Esophagus squamous epithelium (tissue), 5 donors: ENCODE data around the gene TAF4B. TPM values are rescaled to one million over a fixed set of nuclear protein-coding genes. Genes with fewer than 3 reads are reported as not detected.

Experiments
- DNase-seq: peaks from one replicate; lab custom pipeline; 2025; lab: John Stamatoyannopoulos, UW
- H3K27ac ChIP-seq, 4 donors: fragments of 200-600 bp; sonication (generic); one replicate each; pipeline ENCODE4 v1.5.1; 2016 to 2019; ENCODE audit warnings: mild to moderate bottlenecking in 1 of 4
- H3K27me3 ChIP-seq, 4 donors: fragments of 200-600 bp; sonication (generic); 1 replicate in 3 of 4; 2 replicates in 1 of 4; pipeline versions ENCODE4 v1.5.1 to v1.6.0; 2017 to 2021; ENCODE audit warnings: antibody characterized with exemption in 1 of 4
- H3K36me3 ChIP-seq, 3 donors: fragments of 200-600 bp; sonication (generic); one replicate each; pipeline ENCODE4 v1.5.1; 2016 to 2019
- H3K4me1 ChIP-seq, 3 donors: fragments of 200-600 bp; sonication (generic); one replicate each; pipeline ENCODE4 v1.5.1; 2017 to 2019
- H3K4me3 ChIP-seq, 4 donors: fragments of 200-600 bp; sonication (generic); 1 replicate in 3 of 4; 2 replicates in 1 of 4; pipeline ENCODE4 v1.5.1; 2016 to 2019; ENCODE audit warnings: mild to moderate bottlenecking in 2 of 4, moderate library complexity in 1 of 4
- H3K9me3 ChIP-seq, 3 donors: fragments of 200-600 bp; sonication (generic); one replicate each; pipeline ENCODE4 v1.5.1; 2016 to 2019
- CTCF ChIP-seq, 6 experiments: fragments of 450-650 bp in 4 of 6; fragments of 200-600 bp in 2 of 6; sonication (generic) in 2 of 6; IDR thresholded peaks; one replicate each; pipeline ENCODE4 v1.5.1; 2016 to 2019; ENCODE audit warnings: antibody characterized with exemption in 6 of 6, mild to moderate bottlenecking in 4 of 6, moderate library complexity in 4 of 6
- POLR2A ChIP-seq, 4 donors: fragments of 450-650 bp; IDR thresholded peaks; one replicate each; pipeline ENCODE4 v1.6.1; 2017; ENCODE audit warnings: antibody characterized with exemption in 4 of 4, mild to moderate bottlenecking in 4 of 4, moderate library complexity in 3 of 4
- WGBS, 2 donors: methylation state at CpG; one replicate each; pipeline ENCODE4 v1.1.5; 2018; 5-methylcytosine and 5-hydroxymethylcytosine counted together
- intact Hi-C: fragments of 100-400 bp; cut with DNase I; formaldehyde crosslinking; loops from one replicate; pipeline ENCODE4 v1.15.0; 2022
- total RNA-seq, 4 donors: library from RNA; depleted of rRNA; stranded (reverse); fragments of >200 nt; gene quantifications; one replicate each; pipeline ENCODE4 v1.1.0, GENCODE V29; 2016
- donor health status: DM: yes; HTN: yes; CAD: no.

TAF4B gene
- total RNA-seq, 4 donors from 2014 or later, result 5.9 to 20.2 (median 7.0) TPM

GRCh38 chr18:26262156-26262555 lies 35.9 kb downstream of the TAF4B start:
- WGBS, 2 donors, result 86 to 95% methylated on average over 4 of the region's 4 CpGs
- intact Hi-C loops, result no loop called here
- TF ChIP-seq CTCF (IDR thresholded peaks at IDR 0.05) (no peak), POLR2A (IDR thresholded peaks at IDR 0.05) (no peak)

GRCh38 chr18:26267357-26267930 lies 41.2 kb downstream of the TAF4B start:
- 86 to 88% methylated on average over 4 of the region's 4 CpGs for WGBS, 2 donors
- intact Hi-C loops, result no loop called here
- TF ChIP-seq POLR2A (IDR thresholded peaks at IDR 0.05) (no peak), CTCF (IDR thresholded peaks at IDR 0.05) (no peak)

More at GRCh38 chr18:26262156-26262555, 35.9 kb downstream of the TAF4B start:
- no peak for DNase-seq
- Histone ChIP-seq H3K9me3 (no peaks in the 10 kb centered on the region), H3K4me1 (no peaks in the 10 kb centered on the region), H3K4me3 (no peak overlapping the region), H3K27ac (no peak overlapping the region), H3K27me3 (no peaks in the 10 kb centered on the region), H3K36me3 (peaks cover 0 to under 1% (median 0%) of the 10 kb centered on the region in 3 donors)

GRCh38 chr18:26268454-26268853 lies 42.2 kb downstream of the TAF4B start:
- intact Hi-C loops, result no loop called here
- H3K9me3 ChIP-seq, result no peaks in the 10 kb centered on the region
- no peak overlapping the region for H3K4me3 ChIP-seq
- H3K4me1 ChIP-seq, result no peaks in the 10 kb centered on the region
- no peaks in the 10 kb centered on the region for H3K27me3 ChIP-seq
- H3K36me3 ChIP-seq, result peaks cover 0 to 28% (median 6%) of the 10 kb centered on the region in 3 donors
- WGBS, 2 donors, result 86 to 90% methylated on average over 4 of the region's 4 CpGs
- no peak overlapping the region for H3K27ac ChIP-seq
- no peak for DNase-seq
- TF ChIP-seq POLR2A (IDR thresholded peaks at IDR 0.05) (no peak), CTCF (IDR thresholded peaks at IDR 0.05) (no peak)

More at GRCh38 chr18:26267357-26267930, 41.2 kb downstream of the TAF4B start:
- Histone ChIP-seq H3K27ac (no peak overlapping the region), H3K4me1 (no peaks in the 10 kb centered on the region), H3K36me3 (peaks cover 0 to 23% (median 6%) of the 10 kb centered on the region in 3 donors), H3K4me3 (no peak overlapping the region), H3K27me3 (no peaks in the 10 kb centered on the region), H3K9me3 (no peaks in the 10 kb centered on the region)
- DNase-seq, result no peak

- H3K36me3 ChIP-seq, result peaks cover 0 to 40% (median 6%) of the 10 kb centered on the region in 3 donors
- H3K9me3 ChIP-seq, result no peaks in the 10 kb centered on the region
- no peak for TF ChIP-seq CTCF (IDR thresholded peaks at IDR 0.05)
- TF ChIP-seq POLR2A (IDR thresholded peaks at IDR 0.05), result no peak
- H3K4me3 ChIP-seq, result no peak overlapping the region
- no peaks in the 10 kb centered on the region for H3K27me3 ChIP-seq
- H3K27ac ChIP-seq, result no peak overlapping the region
- no peaks in the 10 kb centered on the region for H3K4me1 ChIP-seq
- no peak for DNase-seq
- intact Hi-C loops, result no loop called here
- 95 to 96% methylated on average over 7 to 13 of the region's 14 CpGs for whole genome bisulfite sequencing, 2 donors
These were observed 45.8 kb downstream of the TAF4B start for GRCh38 chr18:26271917-26272549.

- no peak for DNase-seq
These were observed 51.1 kb downstream of the TAF4B start for GRCh38 chr18:26277374-26277773.

More at GRCh38 chr18:26277374-26277773, 51.1 kb downstream of the TAF4B start:
- H3K36me3 ChIP-seq, result peaks cover 0 to 53% (median 0%) of the 10 kb centered on the region in 3 donors
- 88 to 94% methylated on average over 3 of the region's 3 CpGs for WGBS, 2 donors
- no peak overlapping the region for H3K27ac ChIP-seq
- no peak for TF ChIP-seq POLR2A (IDR thresholded peaks at IDR 0.05)
- TF ChIP-seq CTCF (IDR thresholded peaks at IDR 0.05), result no peak
- H3K4me1 ChIP-seq, result no peaks in the 10 kb centered on the region
- H3K4me3 ChIP-seq, result no peak overlapping the region
- intact Hi-C loops, result no loop called here
- H3K9me3 ChIP-seq, result no peaks in the 10 kb centered on the region
- no peaks in the 10 kb centered on the region for H3K27me3 ChIP-seq
